Cerebellar cortex (tissue), 1 donor: Measurements from ENCODE around the gene EIF3L.

Source experiments
- DNase-seq: peaks from one replicate; pipeline ENCODE4 v3.0.0-alpha.2; 2015; ENCODE audit warnings: low spot score

Gene EIF3L

DNA sequence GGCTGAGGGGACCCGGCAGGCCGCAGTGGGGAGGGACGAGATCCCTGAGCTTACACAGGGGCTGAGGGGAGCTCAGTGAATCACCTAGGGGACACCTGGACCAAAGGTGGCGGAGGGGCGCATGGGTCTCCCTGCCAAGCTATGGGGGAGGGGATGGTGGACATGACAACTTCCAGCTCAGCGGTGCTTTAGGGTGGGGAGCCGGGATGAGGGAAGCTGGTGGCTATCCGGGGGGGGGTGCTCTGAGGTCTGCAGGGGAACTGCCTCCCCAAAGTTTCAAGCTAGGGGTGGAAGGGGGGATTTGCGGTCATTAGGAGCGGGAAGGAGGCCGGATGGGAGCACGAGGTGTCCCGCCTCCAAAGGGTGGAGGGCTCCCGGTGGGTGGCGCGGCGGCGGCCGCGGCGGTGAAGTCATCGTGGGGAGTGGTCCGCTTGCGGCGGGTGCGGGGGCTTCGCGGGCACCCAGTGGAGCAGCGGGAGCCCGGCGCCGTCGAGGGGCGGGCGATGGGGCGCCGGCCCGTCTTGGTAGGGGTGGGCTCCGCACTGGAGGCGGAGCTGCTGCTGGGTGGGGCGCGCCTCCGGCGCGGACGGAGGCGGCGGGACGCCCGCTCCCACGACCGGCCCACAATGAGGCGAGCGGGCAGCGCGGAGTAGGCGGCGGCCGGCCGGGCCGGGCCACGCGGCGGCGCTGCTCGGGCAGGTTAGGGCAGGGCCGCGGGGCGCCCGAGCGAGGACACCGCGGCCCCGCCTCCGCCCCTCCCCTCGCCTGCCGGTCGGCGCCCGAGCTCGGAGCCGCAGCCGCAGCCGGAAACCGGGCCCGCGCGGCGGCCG, 56.5 kb downstream of the EIF3L start, which contains the start of gene MICALL1:
TSS of gene MICALL1 (plus strand) at position 764 of the 830 bp plus-strand sequence. CDS start 126 bp downstream, outside the sequence.
- DNase-seq = peak; percentile 51

DNA sequence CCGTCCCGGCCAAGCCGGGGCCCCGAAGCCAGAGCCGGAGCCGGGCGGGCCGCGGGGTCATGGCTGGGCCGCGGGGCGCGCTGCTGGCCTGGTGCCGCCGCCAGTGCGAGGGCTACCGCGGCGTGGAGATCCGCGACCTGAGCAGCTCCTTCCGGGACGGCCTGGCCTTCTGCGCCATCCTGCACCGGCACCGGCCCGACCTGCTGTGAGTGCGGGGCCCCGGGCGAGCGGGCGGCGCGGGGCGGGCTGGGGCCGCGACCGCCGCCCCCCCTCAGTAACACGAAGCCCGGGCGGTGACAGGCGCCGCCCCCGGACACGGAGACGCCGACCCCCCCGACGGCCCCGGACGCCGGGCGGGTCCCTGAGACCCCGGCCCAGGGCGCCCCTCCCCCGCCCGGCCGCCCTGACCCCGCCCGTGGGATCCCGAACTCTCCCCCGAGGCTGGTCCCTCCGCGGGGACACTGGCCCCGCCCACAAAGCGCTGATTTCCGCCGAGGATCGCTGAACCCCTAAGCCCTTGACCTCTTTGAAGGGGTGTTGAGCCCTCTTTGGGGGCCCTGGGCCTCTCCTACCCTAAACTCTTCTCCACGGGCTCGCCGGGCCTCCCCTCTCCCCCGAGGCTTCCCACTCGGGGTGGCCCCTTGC, 57.3 kb downstream of the EIF3L start:
- DNase-seq = no peak

DNA sequence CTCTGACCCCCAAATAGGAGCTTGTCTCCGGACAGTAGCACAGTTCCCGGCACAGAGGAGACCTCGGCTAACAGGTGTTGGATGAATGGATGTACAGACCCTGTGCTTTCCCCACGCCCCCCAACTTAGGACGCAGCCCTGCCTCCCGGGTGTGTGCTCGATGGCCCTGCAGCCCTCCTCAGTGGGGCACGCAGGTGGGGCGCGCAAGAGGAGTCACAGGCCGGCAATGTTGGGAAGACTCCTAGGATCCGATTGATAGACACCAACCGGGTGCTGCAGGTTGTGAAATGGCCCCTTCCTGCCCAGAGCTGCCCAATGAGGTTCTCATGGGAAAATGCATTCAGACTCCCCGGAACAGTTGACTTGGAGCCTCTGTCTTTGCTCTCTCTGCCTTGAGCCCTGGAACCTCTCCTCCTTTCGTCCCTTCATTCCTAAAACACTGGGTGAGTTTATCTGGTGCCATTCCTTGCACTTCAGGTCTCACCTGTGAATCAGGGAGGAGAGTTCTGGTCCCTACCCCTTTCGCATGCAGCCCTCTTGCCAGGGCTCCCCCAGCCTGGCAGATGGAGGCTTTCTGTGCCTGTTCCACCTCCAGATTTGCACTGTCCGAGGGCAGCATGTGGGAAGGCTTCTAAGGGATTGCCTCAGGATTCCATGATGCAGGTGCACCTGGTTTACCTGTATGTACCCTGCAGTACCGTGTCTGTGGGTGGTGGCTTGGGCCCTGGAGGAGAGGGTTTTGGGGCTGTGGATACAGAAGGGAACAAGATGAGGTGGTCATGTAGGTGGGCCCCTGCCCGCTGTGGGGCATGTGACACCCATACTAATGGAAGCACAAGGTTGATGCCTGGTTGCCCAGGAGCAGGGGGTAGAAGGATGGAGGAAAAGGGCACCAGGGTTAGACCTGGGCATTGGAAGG, 58.1 kb downstream of the EIF3L start:
- peak; percentile 53 for DNase-seq

DNA sequence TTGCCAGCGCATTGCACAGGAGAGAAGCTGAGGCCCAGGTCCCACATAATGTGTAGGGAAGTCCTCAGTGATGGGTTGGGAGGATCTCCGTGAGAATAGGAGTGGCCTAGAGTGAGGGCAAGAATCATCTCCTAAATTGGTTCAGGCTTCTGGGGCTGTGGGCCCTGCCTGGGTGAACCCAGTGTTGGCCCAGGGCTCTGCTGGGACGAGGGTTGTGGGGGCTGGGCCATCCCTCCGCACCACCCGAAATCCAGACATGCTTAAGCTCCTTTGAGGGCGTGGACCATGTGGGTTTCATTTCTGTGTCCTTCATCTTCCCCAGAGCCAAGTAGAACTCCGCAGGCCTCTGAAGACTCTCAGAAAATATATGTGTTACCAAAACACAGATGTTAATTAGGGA, 60.5 kb downstream of the EIF3L start:
- no peak for DNase-seq

DNA sequence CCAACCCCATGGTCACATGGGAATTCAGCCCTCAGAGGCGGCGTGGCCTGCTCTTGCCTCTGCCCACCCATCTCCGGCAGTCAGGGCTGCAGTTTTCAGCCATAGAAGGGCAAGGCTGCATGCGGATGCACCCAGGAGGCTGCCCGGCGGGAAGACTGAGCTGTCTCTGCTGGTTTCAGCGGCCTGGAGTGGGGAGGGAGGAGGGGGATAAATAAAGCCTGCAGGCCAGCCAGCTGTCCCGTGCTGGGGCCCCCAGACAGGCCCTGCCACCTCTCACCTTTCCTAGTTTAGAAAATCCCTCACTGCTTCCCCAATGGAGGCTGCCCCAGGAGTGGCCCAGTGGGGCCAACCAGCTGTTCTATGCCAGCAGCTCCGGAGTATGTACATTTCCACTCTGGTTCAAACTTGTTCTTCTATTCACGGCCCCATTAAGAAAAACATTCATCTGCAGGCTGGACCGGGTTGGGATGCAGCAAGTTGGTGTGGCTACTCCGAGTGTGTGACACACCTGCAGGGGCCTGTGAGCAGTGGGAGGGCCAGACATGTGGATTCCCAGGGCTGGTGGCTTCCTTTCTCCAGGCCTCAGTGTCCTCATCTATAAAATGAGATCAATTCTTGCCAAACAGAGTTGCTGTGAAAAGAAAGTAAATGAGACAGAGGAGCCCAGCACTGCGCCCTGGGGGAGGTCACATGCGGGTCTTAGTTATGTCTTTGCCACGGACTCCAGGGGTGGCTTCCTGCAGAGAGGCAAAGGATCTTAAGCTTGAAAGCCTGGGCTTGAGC, 61.9 kb downstream of the EIF3L start:
- DNase-seq = no peak

DNA sequence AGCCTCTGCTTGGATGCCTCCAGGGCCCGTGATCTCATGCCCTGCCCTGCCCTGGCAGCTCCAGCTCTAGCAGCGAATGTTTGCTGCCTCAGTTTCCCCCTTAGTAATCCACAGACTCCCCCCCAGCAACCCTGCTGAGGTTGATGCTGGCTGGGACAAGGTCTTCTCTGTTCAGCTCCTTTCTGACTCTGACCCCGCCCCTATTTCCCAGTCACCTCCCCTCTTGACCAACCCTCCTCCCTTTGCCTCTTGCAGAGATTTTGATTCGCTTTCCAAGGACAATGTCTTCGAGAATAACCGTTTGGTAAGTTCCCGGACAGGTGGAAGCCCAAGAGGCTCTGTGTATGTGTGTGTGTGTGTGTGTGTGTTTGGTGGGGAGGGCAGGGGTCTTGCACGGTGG, 62.5 kb downstream of the EIF3L start:
- DNase-seq = no peak

DNA sequence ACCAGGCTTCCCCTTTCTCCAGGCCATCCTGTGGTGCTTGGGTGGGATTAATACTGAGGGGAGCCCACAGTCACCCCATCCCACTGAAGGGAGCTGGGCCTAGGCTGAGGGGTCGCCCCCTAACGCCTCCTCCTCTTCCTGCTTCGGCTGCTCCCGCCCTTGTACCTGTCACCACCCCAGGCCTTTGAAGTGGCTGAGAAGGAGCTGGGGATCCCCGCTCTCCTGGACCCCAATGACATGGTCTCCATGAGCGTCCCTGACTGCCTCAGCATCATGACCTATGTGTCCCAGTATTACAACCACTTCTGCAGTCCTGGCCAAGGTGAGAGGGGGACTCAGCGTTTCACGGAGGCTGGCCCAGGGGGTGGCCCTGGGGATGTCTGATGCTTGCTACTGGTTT, 63.0 kb downstream of the EIF3L start:
- DNase-seq = no peak

DNA sequence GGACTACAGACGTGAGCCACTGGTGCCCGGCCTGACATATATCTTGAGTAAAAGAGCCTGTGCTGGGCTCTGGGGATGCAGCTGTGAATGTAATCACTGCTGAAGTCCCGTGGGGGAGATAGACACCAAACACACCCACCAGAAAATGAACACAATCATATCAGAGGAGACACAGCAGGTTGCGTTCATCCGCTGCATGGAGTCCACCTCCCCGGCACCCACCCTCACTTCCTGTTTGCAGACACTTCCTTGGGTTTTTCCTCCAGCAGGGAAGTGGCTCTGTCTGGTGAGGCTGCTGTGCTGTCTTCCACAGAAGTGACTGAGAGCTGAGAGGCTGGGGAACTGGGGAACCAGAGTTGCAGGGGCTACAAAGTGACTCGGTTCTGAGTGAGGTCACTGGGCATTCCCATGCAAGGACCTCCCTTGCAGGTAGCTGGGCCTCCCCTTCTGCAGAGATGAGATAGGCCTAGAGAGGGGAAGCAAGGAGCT, 64.1 kb downstream of the EIF3L start:
- no peak for DNase-seq

DNA sequence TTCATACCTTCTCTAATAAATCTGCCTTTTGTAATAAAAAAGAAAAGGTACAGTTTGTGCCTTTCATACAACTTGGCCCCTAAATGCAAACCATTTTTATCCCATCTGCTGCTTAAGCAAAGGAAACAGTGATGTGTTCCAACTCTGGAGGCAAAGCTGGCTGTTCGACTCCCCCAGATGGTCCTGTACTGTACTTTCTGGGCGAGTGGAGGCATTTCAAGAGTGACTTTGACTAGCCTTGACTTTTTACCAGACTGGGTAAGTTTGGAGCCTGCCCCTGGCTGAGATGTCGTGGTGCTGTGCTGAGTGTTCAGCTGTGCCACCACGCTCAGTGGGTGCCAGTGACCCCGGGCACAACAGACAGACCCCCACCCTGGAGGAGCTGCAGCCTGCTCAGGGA, 67.1 kb downstream of the EIF3L start:
- no peak for DNase-seq

DNA sequence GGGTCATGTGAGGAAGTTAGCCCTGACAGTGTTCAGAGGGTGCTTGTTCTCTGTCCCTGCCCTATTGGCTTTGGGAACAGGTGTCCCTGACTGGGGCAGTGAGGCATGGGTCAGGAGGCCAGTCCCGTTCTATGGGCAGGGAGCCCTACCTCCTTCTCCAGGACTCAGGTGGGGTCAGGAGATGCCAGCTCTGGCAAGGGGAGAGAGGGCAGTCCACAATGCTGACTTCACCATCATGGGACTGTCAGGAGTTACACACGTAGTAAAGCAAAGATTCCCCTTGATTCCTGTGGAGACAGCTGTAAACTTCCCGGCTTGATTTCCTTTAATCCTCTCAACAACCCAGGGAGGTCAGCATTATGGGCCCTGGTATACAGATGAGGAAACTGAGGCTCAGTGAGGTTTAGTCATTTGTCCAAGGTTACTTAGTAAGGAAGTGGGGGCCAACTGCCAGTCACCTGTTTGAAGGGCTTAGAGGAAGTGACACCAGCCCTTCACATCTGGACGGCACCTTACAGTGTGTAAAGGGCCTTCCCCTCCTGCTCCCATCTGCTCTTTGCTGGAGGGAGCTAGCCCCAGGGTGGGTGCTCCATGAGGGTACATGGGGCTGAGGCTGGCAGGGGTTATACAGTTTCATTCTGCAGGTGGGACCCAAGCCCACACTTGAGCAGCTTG, 68.8 kb downstream of the EIF3L start:
- no peak for DNase-seq

DNA sequence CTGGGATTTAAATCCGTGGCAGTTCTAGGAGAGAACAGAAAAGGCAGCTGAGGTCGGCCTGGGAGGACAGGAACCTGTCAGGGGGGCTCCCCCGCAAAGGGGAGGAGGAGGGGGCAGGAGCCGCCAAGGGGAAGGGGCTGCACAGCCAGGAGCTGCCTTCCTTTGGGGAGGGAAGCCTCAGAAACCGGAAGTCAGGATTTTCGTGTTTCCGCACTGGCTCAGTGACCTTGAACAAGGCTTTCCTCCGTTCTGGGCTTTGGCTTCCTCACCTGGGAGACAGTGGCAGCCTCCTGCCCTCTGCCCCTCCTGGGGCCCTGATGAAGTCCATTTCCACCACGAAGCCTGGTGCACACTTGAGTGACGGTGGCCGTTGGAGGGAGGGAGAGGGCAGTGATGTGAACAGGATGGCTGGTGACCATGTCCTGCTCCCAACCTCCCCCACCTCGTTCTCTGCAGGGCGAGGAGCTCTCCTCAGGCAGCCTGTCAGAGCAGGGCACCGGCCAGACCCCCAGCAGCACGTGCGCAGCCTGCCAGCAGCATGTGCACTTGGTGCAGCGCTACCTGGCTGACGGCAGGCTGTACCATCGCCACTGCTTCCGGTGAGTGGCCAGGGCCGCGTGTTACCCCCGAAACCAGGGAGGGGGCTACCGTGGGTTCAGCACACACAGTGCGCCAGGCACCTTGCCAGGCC, 69.5 kb downstream of the EIF3L start:
- no peak for DNase-seq

DNA sequence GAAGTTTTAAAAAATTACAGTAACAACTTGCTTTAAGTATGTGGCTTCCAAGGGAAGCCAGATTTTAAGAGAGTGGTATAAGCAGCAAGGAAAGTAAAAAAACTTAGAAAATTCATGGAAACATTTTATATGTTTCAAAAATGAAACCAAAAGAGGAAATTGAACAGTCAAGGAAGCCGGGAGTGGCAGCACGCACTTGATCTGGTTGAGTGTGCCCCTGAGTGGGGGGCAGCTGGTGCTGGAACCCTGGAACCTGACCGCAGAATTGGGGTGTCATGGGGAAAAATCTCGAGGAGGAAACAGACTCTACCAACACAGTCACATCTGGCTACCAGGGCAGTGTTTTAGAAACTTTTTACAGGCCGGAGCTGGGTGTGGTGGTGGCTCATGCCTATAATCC, 70.9 kb downstream of the EIF3L start:
- no peak for DNase-seq

DNA sequence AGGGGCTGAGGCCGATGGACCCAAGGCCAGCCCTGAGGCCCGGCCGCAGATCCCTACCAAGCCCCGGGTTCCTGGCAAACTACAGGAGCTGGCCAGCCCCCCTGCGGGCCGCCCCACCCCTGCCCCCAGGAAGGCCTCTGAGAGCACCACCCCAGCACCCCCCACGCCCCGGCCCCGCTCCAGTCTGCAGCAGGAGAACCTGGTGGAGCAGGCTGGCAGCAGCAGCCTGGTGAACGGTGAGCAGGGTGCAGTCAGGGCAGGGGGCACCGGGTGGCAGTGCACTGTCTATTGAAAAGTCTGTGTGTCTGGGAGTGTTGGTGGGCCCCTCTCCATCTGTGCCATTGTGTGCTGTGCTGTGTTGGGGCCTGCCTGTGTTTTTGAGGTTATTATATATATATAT, 73.0 kb downstream of the EIF3L start:
- no peak for DNase-seq

DNA sequence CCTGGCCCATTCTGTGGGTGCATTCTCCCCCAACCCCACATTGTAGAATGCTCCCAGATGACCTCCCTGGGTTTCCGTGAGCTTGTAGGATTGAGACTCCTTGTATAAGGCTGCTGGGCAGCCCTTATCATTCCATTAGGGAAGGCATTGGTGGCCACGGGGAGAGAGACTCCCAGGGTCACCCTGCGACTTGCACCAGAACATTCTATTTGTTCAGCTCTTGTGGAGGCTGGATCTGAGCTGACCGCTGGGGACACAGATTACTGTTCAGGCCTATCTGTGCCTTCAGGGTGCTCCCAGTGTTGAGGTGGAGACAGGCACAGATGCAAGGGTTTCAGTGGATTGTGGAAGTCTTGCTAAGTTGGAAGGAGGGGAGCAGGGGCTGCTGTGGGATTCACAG, 74.7 kb downstream of the EIF3L start:
- DNase-seq = no peak

DNA sequence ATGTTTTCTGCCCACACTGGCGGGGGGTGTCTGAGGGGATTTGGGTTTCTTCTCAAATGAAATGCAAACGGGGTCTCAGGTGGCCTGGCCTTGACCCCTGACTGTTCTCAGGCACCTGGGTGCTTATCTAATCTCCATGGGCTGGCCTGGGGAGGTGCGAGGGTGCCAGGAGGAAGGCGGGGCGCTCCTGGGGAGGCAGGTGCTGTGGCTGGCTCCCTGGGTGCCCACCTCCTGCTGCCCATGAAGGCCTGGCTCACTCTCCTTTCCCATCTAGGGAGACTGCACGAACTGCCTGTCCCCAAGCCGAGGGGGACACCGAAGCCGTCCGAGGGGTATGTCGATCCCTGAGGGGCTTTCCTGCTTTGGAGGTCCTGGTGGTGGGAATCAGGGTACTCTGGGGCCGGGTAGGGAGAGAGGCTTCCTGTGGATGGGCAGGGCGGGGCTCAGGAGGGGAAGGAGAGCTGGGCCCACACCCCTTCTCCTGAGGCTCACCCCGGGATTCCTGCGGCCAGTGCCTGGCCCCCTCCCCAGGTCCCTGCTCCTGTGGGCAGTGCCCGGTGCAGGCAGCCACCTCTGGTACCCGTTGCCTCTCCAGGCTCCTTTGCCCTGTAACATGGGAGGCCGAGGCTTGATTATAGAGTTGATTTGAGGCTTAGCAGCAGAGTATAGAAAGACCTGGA, 75.3 kb downstream of the EIF3L start:
- no peak for DNase-seq

DNA sequence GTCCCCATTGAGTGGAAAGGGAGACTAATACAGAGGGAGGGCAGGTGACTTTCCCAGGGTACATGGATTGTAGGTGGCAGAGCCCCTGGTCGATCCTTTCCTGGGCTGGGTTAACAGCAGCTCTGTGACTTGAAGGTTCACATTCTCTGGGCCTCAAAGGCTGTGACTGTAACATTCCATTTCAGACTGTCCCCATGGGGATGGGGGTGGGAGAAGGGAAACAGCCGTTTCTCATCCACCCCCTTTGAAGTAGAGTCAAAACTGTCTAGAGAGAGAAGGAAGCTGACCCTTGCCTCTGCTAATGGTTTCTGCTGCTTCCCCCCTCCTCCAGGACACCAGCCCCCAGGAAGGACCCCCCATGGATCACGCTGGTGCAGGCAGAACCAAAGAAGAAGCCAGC, 76.1 kb downstream of the EIF3L start:
- no peak for DNase-seq

DNA sequence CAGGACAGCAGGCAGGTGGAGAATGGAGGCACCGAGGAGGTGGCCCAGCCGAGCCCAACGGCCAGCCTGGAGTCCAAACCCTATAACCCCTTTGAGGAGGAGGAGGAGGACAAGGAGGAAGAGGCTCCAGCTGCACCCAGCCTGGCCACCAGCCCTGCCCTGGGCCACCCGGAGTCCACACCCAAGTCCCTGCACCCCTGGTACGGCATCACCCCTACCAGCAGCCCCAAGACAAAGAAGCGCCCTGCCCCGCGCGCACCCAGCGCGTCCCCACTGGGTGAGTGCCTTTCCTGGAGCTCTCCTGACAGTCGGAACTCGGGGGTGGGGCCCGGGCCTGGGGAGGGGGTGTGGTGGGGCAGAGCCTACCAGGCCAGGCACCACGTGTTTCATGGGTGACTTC, 76.5 kb downstream of the EIF3L start:
- no peak for DNase-seq

DNA sequence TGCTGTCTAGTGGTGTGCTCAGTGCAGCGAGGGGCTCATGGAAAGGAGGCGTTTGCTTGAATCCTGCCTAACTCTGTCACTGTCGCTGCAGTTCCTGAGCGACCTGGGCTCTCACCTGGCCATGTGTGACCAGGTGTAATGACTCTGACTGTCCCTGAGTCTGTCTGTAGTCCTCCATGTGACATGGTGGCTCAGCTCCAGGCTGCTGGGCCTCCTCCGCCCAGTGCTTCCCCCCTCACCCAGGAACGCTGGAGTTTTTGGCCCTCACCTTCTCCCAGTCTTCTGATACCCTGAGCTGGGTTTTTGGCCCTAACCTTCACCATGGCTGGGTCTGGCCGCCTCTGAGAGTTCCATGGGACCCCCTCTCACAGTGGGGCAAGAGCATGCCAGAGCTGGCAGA, 77.1 kb downstream of the EIF3L start:
- no peak for DNase-seq

DNA sequence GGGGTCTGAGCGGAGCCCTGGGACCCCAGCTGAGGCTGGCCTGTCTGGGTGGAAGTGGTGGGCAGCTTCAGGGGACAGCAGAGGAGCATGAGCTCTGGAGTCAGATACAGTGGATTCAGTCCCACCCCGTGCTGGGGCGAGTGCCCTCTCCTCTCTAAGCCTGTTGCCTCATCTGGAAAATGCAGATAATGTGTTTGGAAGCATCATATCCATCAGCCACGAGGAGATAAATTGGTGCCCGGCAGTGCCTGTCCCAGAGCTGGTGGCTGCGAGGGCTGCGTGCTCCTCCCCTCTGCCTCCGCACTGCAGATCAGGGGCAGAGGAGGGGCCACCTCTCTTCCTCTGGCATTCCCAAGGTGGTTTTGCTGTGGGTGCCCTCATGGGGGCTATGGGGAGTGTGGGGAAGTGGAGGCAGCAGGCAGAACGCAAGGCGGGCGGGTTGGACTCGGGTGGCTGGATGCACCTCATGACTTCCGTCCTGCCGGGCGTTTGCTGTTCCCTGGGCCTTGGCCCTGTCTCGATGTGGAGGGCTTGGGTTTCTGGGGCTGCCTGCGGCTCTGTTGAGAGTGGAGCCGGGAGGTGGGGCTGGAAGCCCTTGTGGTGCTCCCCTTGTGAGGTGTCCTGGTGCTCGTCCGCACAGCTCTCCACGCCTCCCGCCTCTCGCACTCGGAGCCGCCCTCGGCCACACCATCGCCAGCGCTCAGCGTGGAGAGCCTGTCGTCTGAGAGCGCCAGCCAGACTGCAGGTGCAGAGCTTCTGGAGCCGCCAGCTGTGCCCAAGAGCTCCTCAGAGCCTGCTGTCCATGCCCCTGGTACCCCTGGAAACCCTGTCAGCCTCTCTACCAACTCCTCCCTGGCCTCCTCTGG, 77.8 kb downstream of the EIF3L start:
- no peak for DNase-seq
